Lung (tissue), 12 donors: ENCODE results near the gene SPAAR. TPM values are rescaled to one million over a fixed set of nuclear protein-coding genes. Genes with fewer than 3 reads are reported as not detected.

Source experiments
- ATAC-seq: fragments of 200-7000 bp; cut with Tn5 transposase; one replicate; pipeline ENCODE4 v1.9.1; 2020; ENCODE audit warnings: moderate number of reproducible peaks; ENCODE audit not compliant: insufficient read depth, low FRiP score
- DNase-seq, 3 donors: peaks; one replicate each; pipeline ENCODE4 v3.0.0-alpha.2; 2013 to 2017
- H3K27ac ChIP-seq, 2 donors: one replicate each; pipeline ENCODE4 v1.5.1; 2013; ENCODE audit warnings: mild to moderate bottlenecking in 2 of 2, moderate library complexity in 2 of 2, control low read depth in 1 of 2, inconsistent platforms in 1 of 2, low read depth in 1 of 2, low read length in 1 of 2
- H3K27me3 ChIP-seq, 3 donors: one replicate each; pipeline ENCODE4 v1.5.1; 2013; ENCODE audit warnings: low read length in 2 of 3; ENCODE audit not compliant: control insufficient read depth in 3 of 3, insufficient read depth in 3 of 3
- H3K36me3 ChIP-seq, 4 donors: one replicate each; pipeline ENCODE4 v1.5.1; 2013; ENCODE audit warnings: low read length in 4 of 4, mild to moderate bottlenecking in 1 of 4, moderate library complexity in 1 of 4; ENCODE audit not compliant: control insufficient read depth in 4 of 4, insufficient read depth in 4 of 4
- H3K4me1 ChIP-seq, 5 donors: one replicate each; pipeline ENCODE4 v1.5.1; 2013; ENCODE audit warnings: low read length in 5 of 5, mild to moderate bottlenecking in 2 of 5, moderate library complexity in 1 of 5; ENCODE audit not compliant: control insufficient read depth in 5 of 5, insufficient read depth in 5 of 5
- H3K4me3 ChIP-seq: one replicate; pipeline ENCODE4 v1.5.1; 2013; ENCODE audit warnings: mild to moderate bottlenecking, control low read depth, moderate library complexity
- H3K9ac ChIP-seq, 2 donors: one replicate each; pipeline ENCODE4 v1.5.1; 2013; ENCODE audit warnings: low read length in 2 of 2, control low read depth in 1 of 2; ENCODE audit not compliant: insufficient read depth in 1 of 2
- H3K9me3 ChIP-seq, 4 donors: one replicate each; pipeline ENCODE4 v1.5.1; 2013; ENCODE audit warnings: low read length in 3 of 4, mild to moderate bottlenecking in 1 of 4, moderate library complexity in 1 of 4; ENCODE audit not compliant: control insufficient read depth in 4 of 4, insufficient read depth in 3 of 4
- CTCF ChIP-seq: IDR thresholded peaks from 2 replicates; pipeline ENCODE4 v1.5.1; 2012; ENCODE audit warnings: mild to moderate bottlenecking; ENCODE audit errors: control extremely low read depth, extremely low read depth
- WGBS, 2 donors: extraction: QIAGEN DNeasy Blood & Tissue Kit; methylation state at CpG; one replicate each; pipeline ENCODE4 v1.1.7; 2013; 5-methylcytosine and 5-hydroxymethylcytosine counted together
- polyA plus RNA-seq, 2 donors: library from polyadenylated mRNA; stranded (reverse); fragments of 200-250 nt; gene quantifications; one replicate each; pipeline ENCODE4 v1.2.1, GENCODE V29; 2013
- total RNA-seq, 2 donors: library from RNA; depleted of rRNA in 1 of 2; stranded (reverse); fragments of >200 nt in 1 of 2; gene quantifications; one replicate each; pipeline ENCODE4 v1.2.1, GENCODE V29; 2014 to 2021
- donor health status: control.
- donor health status: control.
- donor health status: Bipolar disorder and iron deficiency.
- donor health status: healthy.
- donor health status: DM: yes; HTN: yes; CAD: no.

The SPAAR gene
- total and polyA plus RNA-seq, 4 donors: 3.7 to 6.7 (median 5.7) TPM

GRCh38 chr9:35918780-35919179 lies 9.5 kb downstream of the SPAAR start:
- WGBS, 2 donors: 93 to 98% methylated on average over 3 of the region's 3 CpGs
- ATAC-seq: no peak
- no peaks in the 10 kb centered on the region for H3K36me3 ChIP-seq
- no peaks in the 10 kb centered on the region for H3K27me3 ChIP-seq
- peaks cover 0 to 10% (median 0%) of the 10 kb centered on the region in 5 donors for H3K4me1 ChIP-seq
- no peak for DNase-seq
- no peak for TF ChIP-seq CTCF
- H3K4me3 ChIP-seq: no peak overlapping the region
- H3K9ac ChIP-seq: no peak overlapping the region
- H3K27ac ChIP-seq: peak overlapping the region in 1 of 2 donors; percentile 77
- H3K9me3 ChIP-seq: no peaks in the 10 kb centered on the region

GRCh38 chr9:35919212-35920008 lies 10.1 kb downstream of the SPAAR start:
- 75 to 78% methylated on average over 3 of the region's 3 CpGs for WGBS, 2 donors
- peak overlapping the region in 1 of 2 donors; percentile 77 for H3K27ac ChIP-seq
- no peaks in the 10 kb centered on the region for H3K27me3 ChIP-seq
- no peak for ATAC-seq
- no peaks in the 10 kb centered on the region for H3K9me3 ChIP-seq
- H3K9ac ChIP-seq: no peak overlapping the region
- DNase-seq: no peak
- H3K4me1 ChIP-seq: peaks cover 0 to 12% (median 0%) of the 10 kb centered on the region in 5 donors
- no peaks in the 10 kb centered on the region for H3K36me3 ChIP-seq
- H3K4me3 ChIP-seq: no peak overlapping the region
- no peak for TF ChIP-seq CTCF

- peaks cover 0 to 12% (median 0%) of the 10 kb centered on the region in 5 donors for H3K4me1 ChIP-seq
- no peak overlapping the region for H3K9ac ChIP-seq
- H3K9me3 ChIP-seq: peaks cover 0 to 1% (median 0%) of the 10 kb centered on the region in 4 donors
- no peaks in the 10 kb centered on the region for H3K27me3 ChIP-seq
- TF ChIP-seq CTCF: no peak
- ATAC-seq: no peak
- peak overlapping the region in 1 of 2 donors; percentile 63 for H3K27ac ChIP-seq
- no peak overlapping the region for H3K4me3 ChIP-seq
- 82 to 85% methylated on average over 4 of the region's 4 CpGs for WGBS, 2 donors
- H3K36me3 ChIP-seq: no peaks in the 10 kb centered on the region
- no peak for DNase-seq
Measured at GRCh38 chr9:35920051-35920620, 10.8 kb downstream of the SPAAR start.
